WERI-Rb-1 (cell line): ENCODE measurements around the gene TWIST2.

Source experiments
- DNase-seq: peaks from one replicate; pipeline ENCODE4 v3.0.0-alpha.2; 2020
- H3K27ac ChIP-seq: fragments of 250-450 bp; sonication (Bioruptor Pico); 2 replicates; pipeline ENCODE4 v1.5.1; 2020; ENCODE audit warnings: mild to moderate bottlenecking, moderate library complexity
- H3K27me3 ChIP-seq: fragments of 250-450 bp; sonication (Bioruptor Pico); 2 replicates; pipeline ENCODE4 v1.5.1; 2021; ENCODE audit warnings: mild to moderate bottlenecking, low read depth, moderate library complexity; ENCODE audit not compliant: insufficient read depth, severe bottlenecking
- H3K36me3 ChIP-seq: fragments of 250-450 bp; sonication (Bioruptor Pico); 2 replicates; pipeline ENCODE4 v1.5.1; 2020; ENCODE audit warnings: mild to moderate bottlenecking, moderate library complexity
- H3K4me3 ChIP-seq: 2 replicates; pipeline ENCODE4 v1.5.1; 2011; ENCODE audit warnings: low read depth, mild to moderate bottlenecking, control low read depth, low read length
- H3K9me3 ChIP-seq: fragments of 250-450 bp; sonication (Bioruptor Pico); 2 replicates; pipeline ENCODE4 v1.5.1; 2021; ENCODE audit warnings: mild to moderate bottlenecking, moderate library complexity; ENCODE audit not compliant: severe bottlenecking
- CTCF ChIP-seq: IDR thresholded peaks from 2 replicates; pipeline ENCODE4 v1.5.1; 2011; ENCODE audit warnings: low read depth, mild to moderate bottlenecking, control low read depth, inconsistent platforms, low read length

TWIST2 gene

GRCh38 chr2:238851026-238851425, 3.1 kb downstream of the TWIST2 start:
- H3K27me3 ChIP-seq: peaks cover 94% of the 10 kb centered on the region
- H3K4me3 ChIP-seq: no peak overlapping the region
- no peak overlapping the region for H3K27ac ChIP-seq
- no peak for DNase-seq
- H3K9me3 ChIP-seq: peaks cover 6% of the 10 kb centered on the region
- TF ChIP-seq CTCF: no peak
- no peaks in the 10 kb centered on the region for H3K36me3 ChIP-seq

- Histone ChIP-seq H3K36me3 (no peaks in the 10 kb centered on the region), H3K9me3 (peaks cover 6% of the 10 kb centered on the region), H3K27me3 (peaks cover 94% of the 10 kb centered on the region), H3K27ac (no peak overlapping the region), H3K4me3 (no peak overlapping the region)
- no peak for TF ChIP-seq CTCF
- DNase-seq: no peak
These were observed 3.9 kb downstream of the TWIST2 start for GRCh38 chr2:238851761-238852160.

- peaks cover 4% of the 10 kb centered on the region for H3K9me3 ChIP-seq
- H3K27me3 ChIP-seq: peaks cover 94% of the 10 kb centered on the region
- H3K4me3 ChIP-seq: no peak overlapping the region
- no peak for DNase-seq
- no peaks in the 10 kb centered on the region for H3K36me3 ChIP-seq
- H3K27ac ChIP-seq: no peak overlapping the region
- no peak for TF ChIP-seq CTCF
These were observed 4.5 kb downstream of the TWIST2 start for GRCh38 chr2:238852206-238852869.

- H3K27ac ChIP-seq: no peak overlapping the region
- H3K27me3 ChIP-seq: peaks cover 97% of the 10 kb centered on the region
- H3K36me3 ChIP-seq: no peaks in the 10 kb centered on the region
- H3K9me3 ChIP-seq: no peaks in the 10 kb centered on the region
- H3K4me3 ChIP-seq: no peak overlapping the region
- no peak for TF ChIP-seq CTCF
- no peak for DNase-seq
These were observed 5.3 kb downstream of the TWIST2 start for GRCh38 chr2:238853218-238853617.

- Histone ChIP-seq H3K27ac (no peak overlapping the region), H3K4me3 (no peak overlapping the region), H3K9me3 (no peaks in the 10 kb centered on the region), H3K36me3 (no peaks in the 10 kb centered on the region), H3K27me3 (peaks cover 98% of the 10 kb centered on the region)
- TF ChIP-seq CTCF: no peak
- no peak for DNase-seq
These were observed 5.8 kb downstream of the TWIST2 start for GRCh38 chr2:238853721-238854120.

- no peaks in the 10 kb centered on the region for H3K9me3 ChIP-seq
- peaks cover 98% of the 10 kb centered on the region for H3K27me3 ChIP-seq
- H3K27ac ChIP-seq: no peak overlapping the region
- no peaks in the 10 kb centered on the region for H3K36me3 ChIP-seq
- DNase-seq: no peak
- no peak overlapping the region for H3K4me3 ChIP-seq
- no peak for TF ChIP-seq CTCF
These were observed 6.4 kb downstream of the TWIST2 start for GRCh38 chr2:238854246-238854645.
